ENCODE measurements around the gene TACC2. TPM values are rescaled to one million over a fixed set of nuclear protein-coding genes. Genes with fewer than 3 reads are reported as not detected.

The TACC2 gene
- total and polyA plus RNA-seq, 2 experiments from 2014 or later, result 30.8 to 35.9 TPM

- Histone ChIP-seq H3K79me2 (replicated peaks; ENCODE audit: insufficient read depth) (peaks cover 15% of the 10 kb centered on the region), H3K4me1 (ENCODE audit: insufficient read depth) (no peaks in the 10 kb centered on the region), H3K4me3 (no peak overlapping the region), H2AFZ (no peak overlapping the region), H3K9me2 (ENCODE audit: insufficient read depth) (no peaks in the 10 kb centered on the region), H3K27ac (ENCODE audit: low read depth) (no peak overlapping the region), H3K36me3 (ENCODE audit: insufficient read depth) (no peaks in the 10 kb centered on the region; the same call in 1 of the 2 replicates), H4K20me1 (replicated peaks; ENCODE audit: insufficient read depth) (no peaks in the 10 kb centered on the region), H3K27me3 (ENCODE audit: insufficient read depth) (no peaks in the 10 kb centered on the region), H3K4me2 (no peak overlapping the region), H3F3A (replicated peaks; ENCODE audit: low read depth) (no peaks in the 10 kb centered on the region)
- H3K27me3 Mint-ChIP-seq (ENCODE audit: insufficient read depth, low read depth, poor library complexity), result peaks cover 11% of the 10 kb centered on the region
- no peak for ATAC-seq
- H3K27ac Mint-ChIP-seq, result no peak overlapping the region
- no peak overlapping the region for H3K4me3 Mint-ChIP-seq
- TF ChIP-seq EZH2phosphoT487 (IDR thresholded peaks at IDR 0.05; ENCODE audit: unreplicated experiment), result no peak
- TF ChIP-seq ZNF114 (CRISPR knock-in tag; IDR thresholded peaks at IDR 0.05), result no peak
- no peak for TF ChIP-seq ZNF331 (CRISPR knock-in tag; IDR thresholded peaks at IDR 0.05; ENCODE audit: low read depth)
- TF ChIP-seq POLR2AphosphoS5 (IDR thresholded peaks at IDR 0.05; ENCODE audit: low read depth), result no peak
- TF ChIP-seq REST (IDR thresholded peaks at IDR 0.05; ENCODE audit: unreplicated experiment), result no peak
- no peak for TF ChIP-seq JUNB (IDR thresholded peaks at IDR 0.05; ENCODE audit: unreplicated experiment)
- no peak for TF ChIP-seq NANOG (IDR thresholded peaks at IDR 0.05; ENCODE audit: borderline replicate concordance)
- TF ChIP-seq, protein P1, sequence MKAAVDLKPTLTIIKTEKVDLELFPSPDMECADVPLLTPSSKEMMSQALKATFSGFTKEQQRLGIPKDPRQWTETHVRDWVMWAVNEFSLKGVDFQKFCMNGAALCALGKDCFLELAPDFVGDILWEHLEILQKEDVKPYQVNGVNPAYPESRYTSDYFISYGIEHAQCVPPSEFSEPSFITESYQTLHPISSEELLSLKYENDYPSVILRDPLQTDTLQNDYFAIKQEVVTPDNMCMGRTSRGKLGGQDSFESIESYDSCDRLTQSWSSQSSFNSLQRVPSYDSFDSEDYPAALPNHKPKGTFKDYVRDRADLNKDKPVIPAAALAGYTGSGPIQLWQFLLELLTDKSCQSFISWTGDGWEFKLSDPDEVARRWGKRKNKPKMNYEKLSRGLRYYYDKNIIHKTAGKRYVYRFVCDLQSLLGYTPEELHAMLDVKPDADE (IDR thresholded peaks at IDR 0.05), result no peak
- no peak for TF ChIP-seq CREB1 (CRISPR knock-in tag; IDR thresholded peaks at IDR 0.05; ENCODE audit: low read depth)
- TF ChIP-seq CTCF (conservative IDR thresholded peaks at IDR 0.05; ENCODE audit: low read depth in 2 of 2), result no peak
- no peak for TF ChIP-seq STAT1 (IDR thresholded peaks at IDR 0.05; ENCODE audit: unreplicated experiment)
- no peak for TF ChIP-seq ZNF462 (CRISPR knock-in tag; IDR thresholded peaks at IDR 0.05)
- TF ChIP-seq EZH2 (IDR thresholded peaks at IDR 0.05; ENCODE audit: low read depth, unreplicated experiment), result no peak
- DNase-seq (ENCODE audit: low spot score), result no peak
- H3K9me3 Mint-ChIP-seq, result no peaks in the 10 kb centered on the region
- peaks cover 56% of the 10 kb centered on the region for H3K36me3 Mint-ChIP-seq (ENCODE audit: low read depth)
- peaks cover 2% of the 10 kb centered on the region; the same call in 2 of the 3 replicates for H3K4me1 Mint-ChIP-seq
Measured at GRCh38 chr10:122199689-122200088, 210.7 kb downstream of the TACC2 start.
